B cell (primary cell): ENCODE measurements around the gene ABCA2. TPM values are rescaled to one million over a fixed set of nuclear protein-coding genes. Genes with fewer than 3 reads are reported as not detected.

Source experiments
- ATAC-seq: fragments of 200-7000 bp; cut with Tn5 transposase; one replicate; pipeline ENCODE4 v1.10.0; 2021; ENCODE audit warnings: low read depth, mild to moderate bottlenecking, moderate number of reproducible peaks, moderate library complexity
- CTCF ChIA-PET: fragments of 350-600 bp; sonication (Branson Sonifier 250); formaldehyde crosslinking; loops from one replicate; lab custom pipeline; 2021; ENCODE audit warnings: antibody characterized with exemption, inconsistent platforms; lab: Charles Lee
- POLR2A ChIA-PET: fragments of 350-600 bp; sonication (Branson Sonifier 250); formaldehyde crosslinking; loops from one replicate; lab custom pipeline; 2021; ENCODE audit warnings: antibody characterized with exemption; lab: Charles Lee
- DNase-seq: peaks from one replicate; pipeline ENCODE4 v3.0.0; 2013
- H2AFZ ChIP-seq: 2 replicates; pipeline ENCODE4 v1.6.1; 2012; ENCODE audit warnings: mild to moderate bottlenecking, low read depth, low read length; ENCODE audit not compliant: insufficient read depth, poor library complexity, severe bottlenecking
- H3K27ac ChIP-seq, 2 donors: 1 replicate in 1 of 2; 2 replicates in 1 of 2; pipeline ENCODE4 v1.5.1; 2012 to 2013; ENCODE audit warnings: low read length in 2 of 2, mild to moderate bottlenecking in 2 of 2, moderate library complexity in 1 of 2
- H3K27me3 ChIP-seq, 4 experiments: fragments of 200-600 bp in 1 of 4; sonication (generic) in 1 of 4; replicated peaks in 1 of 4; 1 replicate in 2 of 4; 2 replicates in 2 of 4; pipeline versions ENCODE4 v1.6.1 to v1.7.0; 2013 to 2016; ENCODE audit warnings: low read length in 3 of 4, mild to moderate bottlenecking in 2 of 4, mixed read lengths in 1 of 4, moderate library complexity in 1 of 4; ENCODE audit not compliant: insufficient read depth in 4 of 4, control insufficient read depth in 3 of 4; ENCODE audit errors: control extremely low read depth in 1 of 4
- H3K36me3 ChIP-seq, 2 experiments: replicated peaks in 1 of 2; 1 replicate in 1 of 2; 2 replicates in 1 of 2; pipeline versions ENCODE4 v1.6.1 to v1.7.1; 2013; ENCODE audit warnings: low read length in 1 of 2; ENCODE audit not compliant: insufficient read depth in 2 of 2, control insufficient read depth in 1 of 2; ENCODE audit errors: control extremely low read depth in 1 of 2, extremely low read depth in 1 of 2
- H3K4me1 ChIP-seq, 2 donors: fragments of 200-600 bp in 1 of 2; sonication (generic) in 1 of 2; 1 replicate in 1 of 2; 2 replicates in 1 of 2; pipeline versions ENCODE4 v1.5.1 to v1.6.1; 2013 to 2017; ENCODE audit warnings: low read length in 2 of 2; ENCODE audit not compliant: control insufficient read depth in 2 of 2, insufficient read depth in 2 of 2
- H3K4me2 ChIP-seq: replicated peaks from 2 replicates; pipeline ENCODE3; 2012; ENCODE audit warnings: mild to moderate bottlenecking, low read depth, low read length; ENCODE audit not compliant: poor library complexity, severe bottlenecking
- H3K4me3 ChIP-seq, 5 experiments: fragments of 200-600 bp in 1 of 5; sonication (generic) in 1 of 5; 1 replicate in 3 of 5; 2 replicates in 2 of 5; pipeline versions ENCODE4 v1.5.1 to v1.7.0; 2011 to 2016; ENCODE audit warnings: low read length in 4 of 5, mild to moderate bottlenecking in 4 of 5, low read depth in 2 of 5, control low read depth in 1 of 5, moderate library complexity in 1 of 5; ENCODE audit not compliant: insufficient read depth in 1 of 5; ENCODE audit errors: control extremely low read depth in 1 of 5, extremely low read depth in 1 of 5
- H3K79me2 ChIP-seq: fragments of 200-600 bp; sonication (generic); one replicate; pipeline ENCODE4 v1.6.0; 2016; ENCODE audit warnings: low read length; ENCODE audit not compliant: control insufficient read depth, insufficient read depth
- H3K9ac ChIP-seq: fragments of 200-600 bp; sonication (generic); 2 replicates; pipeline ENCODE4 v1.6.1; 2017; ENCODE audit warnings: mild to moderate bottlenecking, low read length, moderate library complexity
- H3K9me3 ChIP-seq, 3 donors: one replicate each; pipeline versions ENCODE4 v1.6.1 to v1.7.1; 2013; ENCODE audit warnings: low read length in 2 of 3; ENCODE audit not compliant: control insufficient read depth in 2 of 3, insufficient read depth in 1 of 3; ENCODE audit errors: control extremely low read depth in 1 of 3
- H4K20me1 ChIP-seq: 2 replicates; pipeline ENCODE4 v1.6.0; 2012; ENCODE audit warnings: mild to moderate bottlenecking, low read length; ENCODE audit not compliant: insufficient read depth, control insufficient read depth, poor library complexity, severe bottlenecking
- H3K27ac Mint-ChIP-seq: one replicate; pipeline ENCODE4 v1.8.0; 2021; ENCODE audit warnings: mixed read lengths
- H3K27me3 Mint-ChIP-seq: one replicate; pipeline ENCODE4 v1.8.0; 2021; ENCODE audit warnings: mixed read lengths
- H3K4me1 Mint-ChIP-seq: one replicate; pipeline ENCODE4 v1.8.0; 2021; ENCODE audit warnings: mixed read lengths
- H3K4me3 Mint-ChIP-seq: one replicate; pipeline ENCODE4 v1.8.0; 2021; ENCODE audit warnings: mixed read lengths
- H3K9me3 Mint-ChIP-seq: one replicate; pipeline ENCODE4 v1.8.0; 2022; ENCODE audit warnings: mixed read lengths; ENCODE audit not compliant: insufficient read depth
- CTCF ChIP-seq: fragments of 200-600 bp; IDR thresholded peaks from one replicate; pipeline ENCODE4 v1.8.0; 2022; ENCODE audit warnings: antibody characterized with exemption, mild to moderate bottlenecking
- EZH2 ChIP-seq: IDR thresholded peaks from 2 replicates; pipeline ENCODE4 v1.6.1; 2012; ENCODE audit warnings: borderline replicate concordance, low read depth, mild to moderate bottlenecking, moderate library complexity, low read length; ENCODE audit not compliant: insufficient read depth, poor library complexity, severe bottlenecking
- WGBS: methylation state at CpG from one replicate; pipeline ENCODE4 v1.1.5; 2013; ENCODE audit warnings: missing lambda C conversion rate; ENCODE audit not compliant: insufficient coverage; 5-methylcytosine and 5-hydroxymethylcytosine counted together
- intact Hi-C: fragments of 100-400 bp; cut with micrococcal nuclease; formaldehyde crosslinking; loops from one replicate; pipeline ENCODE4 v1.10.0; 2022
- polyA plus RNA-seq: library from polyadenylated mRNA; depleted of rRNA; stranded (reverse); fragments of >200 nt; gene quantifications from 2 replicates; pipeline ENCODE4 v1.2.3, GENCODE V29; 2012
- total RNA-seq, 2 donors: library from RNA; stranded (reverse); fragments of 120-200 nt in 1 of 2; gene quantifications; 1 replicate in 1 of 2; 2 replicates in 1 of 2; pipeline versions ENCODE4 v1.2.3 to v1.2.4, GENCODE V29; 2013 to 2022

The ABCA2 gene
- total and polyA plus RNA-seq, 2 donors (not counting 1 experiment from before 2014, with no cell fraction given) = 30.7 to 61.1 TPM

GRCh38 chr9:137062384-137062783, 34.3 kb upstream of the ABCA2 start:
- intact Hi-C loops = no loop called here
- no peak for DNase-seq
- no peaks in the 10 kb centered on the region for H4K20me1 ChIP-seq
- Mint-ChIP-seq H3K4me3 (no peak overlapping the region), H3K4me1 (peaks cover 3% of the 10 kb centered on the region), H3K27ac (no peak overlapping the region), H3K27me3 (peaks cover 4% of the 10 kb centered on the region), H3K9me3 (no peaks in the 10 kb centered on the region)
- H3K4me3 ChIP-seq = no peak overlapping the region
- ATAC-seq = no peak
- ChIA-PET POLR2A (no interaction called here), CTCF (interaction anchor here (1.2 to 3.5 kb wide), 3 partner anchors 30 to 274 kb away, joined by 3 to 20 read pairs (median 12); no protein-coding TSS in a partner anchor)
- no peaks in the 10 kb centered on the region for H3K79me2 ChIP-seq
- H3K9ac ChIP-seq = no peak overlapping the region
- no peaks in the 10 kb centered on the region for H3K9me3 ChIP-seq
- H3K27me3 ChIP-seq = no peaks in the 10 kb centered on the region
- TF ChIP-seq EZH2 = no peak
- TF ChIP-seq CTCF = no peak
- peaks cover 0 to 6% of the 10 kb centered on the region in 2 donors for H3K4me1 ChIP-seq
- H2AFZ ChIP-seq = no peak overlapping the region
- no peak overlapping the region for H3K27ac ChIP-seq
- H3K4me2 ChIP-seq = no peak overlapping the region
- H3K36me3 ChIP-seq = no peaks in the 10 kb centered on the region
- 88% methylated on average over 12 of the region's 15 CpGs for WGBS

DNA sequence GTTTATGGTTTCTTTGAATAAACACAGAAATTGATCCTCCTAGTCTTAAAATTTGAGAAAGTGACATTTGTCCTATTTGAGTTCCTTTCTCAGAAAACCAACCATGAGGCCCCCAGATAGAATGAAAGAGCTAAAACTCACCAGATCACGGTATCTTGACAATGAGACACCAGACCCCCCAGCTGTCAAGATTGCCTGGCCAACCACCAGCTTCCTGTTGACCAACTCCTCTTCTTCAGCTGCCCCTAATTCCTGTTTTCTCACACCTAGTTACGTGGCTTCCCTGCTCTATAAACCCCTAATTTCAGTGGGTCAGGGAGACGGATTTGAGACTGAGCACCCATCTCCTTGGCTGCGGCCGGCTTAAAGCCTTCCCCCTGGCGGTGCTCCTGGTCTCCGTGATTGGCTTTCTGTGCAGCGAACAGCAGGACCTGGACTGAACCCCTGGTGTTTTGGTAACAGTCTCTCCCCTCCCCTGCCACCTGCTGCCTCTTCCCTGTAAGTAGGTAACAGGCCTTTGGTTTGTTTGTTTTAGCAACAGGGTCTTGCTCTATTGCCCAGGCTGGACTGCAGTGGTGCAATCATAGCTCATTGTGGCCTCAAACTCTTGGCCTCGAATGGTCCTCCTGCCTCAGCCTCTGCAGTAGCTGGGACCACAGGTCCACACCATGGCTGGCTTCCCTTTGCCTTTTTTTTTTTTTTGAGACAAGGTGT, 30.6 kb upstream of the ABCA2 start:
- no peaks in the 10 kb centered on the region for H3K9me3 Mint-ChIP-seq
- intact Hi-C loops = no loop called here
- H3K27ac ChIP-seq = no peak overlapping the region
- no peak overlapping the region for H3K4me3 ChIP-seq
- H3K9me3 ChIP-seq = peaks cover 0 to 4% (median 0%) of the 10 kb centered on the region in 3 donors
- no peaks in the 10 kb centered on the region for H3K36me3 ChIP-seq
- H3K4me2 ChIP-seq = no peak overlapping the region
- ChIA-PET POLR2A (interaction anchor here (0.6 kb wide), 1 partner anchor 188 kb away, joined by 8 read pairs; no protein-coding TSS in a partner anchor), CTCF (interaction anchor here (1.0 to 4.9 kb wide), 4 partner anchors 9 to 164 kb away, joined by 3 to 22 read pairs (median 12); partner anchors contain the start of gene NPDC1)
- ATAC-seq (no peak), DNase-seq (no peak)
- H4K20me1 ChIP-seq = no peaks in the 10 kb centered on the region
- no peak overlapping the region for H3K9ac ChIP-seq
- H3K4me1 ChIP-seq = peaks cover under 1% of the 10 kb centered on the region in 2 donors
- H3K4me1 Mint-ChIP-seq = no peaks in the 10 kb centered on the region
- peaks cover 0 to 8% (median under 1%) of the 10 kb centered on the region in 4 experiments for H3K27me3 ChIP-seq
- H3K4me3 Mint-ChIP-seq = no peak overlapping the region
- TF ChIP-seq CTCF (no peak), EZH2 (no peak)
- 71% methylated on average over 9 of the region's 9 CpGs for WGBS
- H3K79me2 ChIP-seq = no peaks in the 10 kb centered on the region
- no peak overlapping the region for H2AFZ ChIP-seq
- H3K27me3 Mint-ChIP-seq = no peaks in the 10 kb centered on the region
- H3K27ac Mint-ChIP-seq = no peak overlapping the region
